HCT116 (cell line): ENCODE measurements around the gene F10. TPM values are rescaled to one million over a fixed set of nuclear protein-coding genes. Genes with fewer than 3 reads are reported as not detected.

ENCODE experiments used
- ATAC-seq: fragments of 200-7000 bp; cut with Tn5 transposase; 2 replicates; pipeline ENCODE4 v1.9.1; 2020; ENCODE audit warnings: mild to moderate bottlenecking, moderate library complexity
- BruUV-seq: library from RNA; stranded (reverse); fragments of 400-500 nt; replicated peaks from 2 replicates; lab custom pipeline; 2021; lab: Mats Ljungman, UMichigan
- CTCF ChIA-PET: fragments of 300-600 bp; sonication (Branson Sonifier 250); formaldehyde crosslinking; loops from one replicate; lab custom pipeline; 2021; ENCODE audit warnings: antibody characterized with exemption; lab: Charles Lee
- POLR2A ChIA-PET: fragments of 300-600, 350-600 bp; sonication (Branson Sonifier 250); formaldehyde crosslinking; loops from one replicate; lab custom pipeline; 2021; ENCODE audit warnings: antibody characterized with exemption; lab: Charles Lee
- RAD21 ChIA-PET, 2 experiments: fragments of 300-600 bp; sonication (Branson Sonifier 250); formaldehyde crosslinking; loops; one replicate each; lab custom pipeline; 2023; ENCODE audit warnings: low total read pairs in 2 of 2; ENCODE audit not compliant: uncharacterized antibody in 2 of 2, unreplicated experiment in 2 of 2, low non-redundant PET in 1 of 2; lab: Charles Lee
- DNase-seq: peaks from one replicate; pipeline ENCODE4 v3.0.0-alpha.2; 2010; ENCODE audit warnings: low read depth, low spot score
- H2AFZ ChIP-seq: fragments of 200-600 bp; shearing (Covaris generic), sonication (generic); 2 replicates; pipeline ENCODE4 v1.6.1; 2017; ENCODE audit warnings: low read depth, mixed run types, mixed read lengths, antibody characterized with exemption, low read length; ENCODE audit not compliant: poor library complexity, severe bottlenecking
- H3K27ac ChIP-seq: 2 replicates; pipeline ENCODE4 v1.5.1; 2012; ENCODE audit warnings: low read depth, low read length
- H3K27me3 ChIP-seq: fragments of 200-600 bp; sonication (generic); 2 replicates; pipeline ENCODE4 v1.6.1; 2016; ENCODE audit warnings: mixed run types, low read length, mixed read lengths; ENCODE audit not compliant: insufficient read depth
- H3K36me3 ChIP-seq, 2 experiments: fragments of 200-500 bp in 1 of 2; fragments of 200-600 bp in 1 of 2; sonication (Bioruptor generic) in 1 of 2; sonication (generic) in 1 of 2; 2 replicates each; pipeline versions ENCODE4 v1.5.1 to v1.6.1; 2014 to 2016; ENCODE audit warnings: low read length in 2 of 2, inconsistent platforms in 1 of 2, mixed read lengths in 1 of 2, mixed run types in 1 of 2; ENCODE audit not compliant: insufficient read depth in 2 of 2, control insufficient read depth in 1 of 2
- H3K4me1 ChIP-seq, 2 experiments: fragments of 200-600 bp in 1 of 2; sonication (generic) in 1 of 2; 2 replicates each; pipeline versions ENCODE4 v1.5.1 to v1.6.1; 2012 to 2017; ENCODE audit warnings: low read length in 2 of 2, inconsistent platforms in 1 of 2, mild to moderate bottlenecking in 1 of 2, mixed read lengths in 1 of 2, mixed run types in 1 of 2, moderate library complexity in 1 of 2; ENCODE audit not compliant: insufficient read depth in 2 of 2, control insufficient read depth in 1 of 2
- H3K4me2 ChIP-seq: fragments of 200-600 bp; sonication (generic); 2 replicates; pipeline ENCODE4 v1.6.1; 2017; ENCODE audit warnings: mixed run types, low read length, mixed read lengths
- H3K4me3 ChIP-seq, 2 experiments: fragments of 200-600 bp in 1 of 2; sonication (generic) in 1 of 2; replicated peaks in 1 of 2; 2 replicates each; pipeline ENCODE4 v1.5.1; 2011 to 2016; ENCODE audit warnings: low read length in 2 of 2, control low read depth in 1 of 2, low read depth in 1 of 2, mild to moderate bottlenecking in 1 of 2, mixed read lengths in 1 of 2, mixed run types in 1 of 2
- H3K79me2 ChIP-seq: fragments of 200-600 bp; sonication (generic); 2 replicates; pipeline ENCODE4 v1.6.1; 2017; ENCODE audit warnings: mild to moderate bottlenecking, mixed run types, low read length, moderate library complexity, mixed read lengths; ENCODE audit not compliant: insufficient read depth
- H3K9ac ChIP-seq: fragments of 200-600 bp; sonication (generic); 2 replicates; pipeline ENCODE4 v1.6.1; 2016; ENCODE audit warnings: low read length, mixed read lengths
- H3K9me2 ChIP-seq: fragments of 200-600 bp; sonication (generic), shearing (Covaris generic); 2 replicates; pipeline ENCODE4 v1.6.1; 2017; ENCODE audit warnings: mixed run types, mild to moderate bottlenecking, moderate library complexity; ENCODE audit not compliant: insufficient read depth
- H3K9me3 ChIP-seq, 2 experiments: fragments of 200-500 bp in 1 of 2; fragments of 200-600 bp in 1 of 2; sonication (Bioruptor generic) in 1 of 2; sonication (generic) in 1 of 2; 2 replicates each; pipeline ENCODE4 v1.6.1; 2014 to 2017; ENCODE audit warnings: low read length in 2 of 2, mixed read lengths in 2 of 2, inconsistent platforms in 1 of 2, low read depth in 1 of 2, mild to moderate bottlenecking in 1 of 2, mixed run types in 1 of 2, moderate library complexity in 1 of 2; ENCODE audit not compliant: control insufficient read depth in 1 of 2, insufficient read depth in 1 of 2
- H4K20me1 ChIP-seq: fragments of 200-600 bp; sonication (generic), shearing (Covaris generic); 2 replicates; pipeline ENCODE4 v1.6.1; 2017; ENCODE audit warnings: mixed run types, mild to moderate bottlenecking, moderate library complexity; ENCODE audit not compliant: insufficient read depth
- ATF3 ChIP-seq: IDR thresholded peaks from 2 replicates; pipeline ENCODE4 v1.6.1; 2012
- CBX3 ChIP-seq: IDR thresholded peaks from 2 replicates; pipeline ENCODE4 v1.6.1; 2012; ENCODE audit warnings: low read depth
- ELF1 ChIP-seq: IDR thresholded peaks from 2 replicates; pipeline ENCODE4 v1.6.1; 2012; ENCODE audit warnings: low read depth, borderline replicate concordance
- POLR2A ChIP-seq: IDR thresholded peaks from 2 replicates; pipeline ENCODE4 v1.7.0; 2011; ENCODE audit warnings: borderline replicate concordance; ENCODE audit not compliant: insufficient read depth, insufficient read length; ENCODE audit errors: extremely low read depth
- POLR2AphosphoS5 ChIP-seq: IDR thresholded peaks from 2 replicates; pipeline ENCODE4 v1.6.1; 2011; ENCODE audit warnings: mild to moderate bottlenecking, low read depth, low read length, moderate library complexity
- TCF7L2 ChIP-seq: IDR thresholded peaks from 2 replicates; pipeline ENCODE4 v1.7.0; 2011; ENCODE audit warnings: borderline replicate concordance, inconsistent platforms; ENCODE audit not compliant: insufficient read depth, insufficient read length; ENCODE audit errors: extremely low read depth
- YY1 ChIP-seq: IDR thresholded peaks from 2 replicates; pipeline ENCODE4 v1.6.1; 2011; ENCODE audit warnings: low read length, low read depth, moderate library complexity, mild to moderate bottlenecking; ENCODE audit not compliant: insufficient replicate concordance; ENCODE audit errors: extremely low read depth
- ZNF274 ChIP-seq: fragments of 200-500 bp; sonication (Bioruptor generic); IDR thresholded peaks from 2 replicates; pipeline ENCODE4 v1.6.1; 2014; ENCODE audit warnings: mild to moderate bottlenecking, low read depth, low read length, inconsistent platforms
- intact Hi-C: fragments of 100-400 bp; cut with micrococcal nuclease; formaldehyde crosslinking; loops from 2 replicates; pipeline ENCODE4 v1.10.0; 2022
- total RNA-seq: library from RNA; stranded (reverse); gene quantifications from one replicate; pipeline ENCODE4 v1.2.1, GENCODE V29; 2021; ENCODE audit not compliant: unreplicated experiment
- TF ChIP-seq, protein P1 (sequence below): IDR thresholded peaks from 2 replicates; pipeline ENCODE4 v1.6.1; 2012; ENCODE audit warnings: low read depth

F10 gene
- total RNA-seq, 1 experiment from 2014 or later, result 4.0 TPM

DNA sequence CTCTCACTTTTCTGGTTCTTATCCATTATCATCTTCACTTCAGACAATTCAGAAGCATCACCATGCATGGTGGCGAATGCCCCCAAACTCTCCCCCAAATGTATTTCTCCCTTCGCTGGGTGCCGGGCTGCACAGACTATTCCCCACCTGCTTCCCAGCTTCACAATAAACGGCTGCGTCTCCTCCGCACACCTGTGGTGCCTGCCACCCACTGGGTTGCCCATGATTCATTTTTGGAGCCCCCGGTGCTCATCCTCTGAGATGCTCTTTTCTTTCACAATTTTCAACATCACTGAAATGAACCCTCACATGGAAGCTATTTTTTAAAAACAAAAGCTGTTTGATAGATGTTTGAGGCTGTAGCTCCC lies 2.8 kb upstream of the F10 start:
- ChIA-PET RAD21 (no interaction called here), CTCF (no interaction called here), POLR2A (no interaction called here)
- intact Hi-C loops, result loop anchor here (5.0 kb wide), 1 partner anchor 83 kb away; no protein-coding TSS in a partner anchor
- no TSS peak for BruUV-seq
- 0 out of 2 replicates have a peak, but pooled peaks cover 4% of the 10 kb centered on the region for H3K27me3 ChIP-seq
- H3K9me3 ChIP-seq, result no peaks in the 10 kb centered on the region
- no peak overlapping the region for H3K4me3 ChIP-seq
- H4K20me1 ChIP-seq, result no peaks in the 10 kb centered on the region
- peaks cover 4 to 21% of the 10 kb centered on the region in 2 experiments; a peak in 3 of 4 replicates for H3K4me1 ChIP-seq
- no peak overlapping the region for H3K27ac ChIP-seq
- no peak overlapping the region for H2AFZ ChIP-seq
- ATAC-seq (no peak), DNase-seq (no peak)
- H3K9me2 ChIP-seq, result no peaks in the 10 kb centered on the region
- TF ChIP-seq CBX3, result no peak
- TF ChIP-seq ATF3, result no peak
- TF ChIP-seq ELF1, result no peak
- TF ChIP-seq TCF7L2, result no peak
- TF ChIP-seq POLR2A, result no peak
- no peak for TF ChIP-seq POLR2AphosphoS5
- TF ChIP-seq, protein P1, sequence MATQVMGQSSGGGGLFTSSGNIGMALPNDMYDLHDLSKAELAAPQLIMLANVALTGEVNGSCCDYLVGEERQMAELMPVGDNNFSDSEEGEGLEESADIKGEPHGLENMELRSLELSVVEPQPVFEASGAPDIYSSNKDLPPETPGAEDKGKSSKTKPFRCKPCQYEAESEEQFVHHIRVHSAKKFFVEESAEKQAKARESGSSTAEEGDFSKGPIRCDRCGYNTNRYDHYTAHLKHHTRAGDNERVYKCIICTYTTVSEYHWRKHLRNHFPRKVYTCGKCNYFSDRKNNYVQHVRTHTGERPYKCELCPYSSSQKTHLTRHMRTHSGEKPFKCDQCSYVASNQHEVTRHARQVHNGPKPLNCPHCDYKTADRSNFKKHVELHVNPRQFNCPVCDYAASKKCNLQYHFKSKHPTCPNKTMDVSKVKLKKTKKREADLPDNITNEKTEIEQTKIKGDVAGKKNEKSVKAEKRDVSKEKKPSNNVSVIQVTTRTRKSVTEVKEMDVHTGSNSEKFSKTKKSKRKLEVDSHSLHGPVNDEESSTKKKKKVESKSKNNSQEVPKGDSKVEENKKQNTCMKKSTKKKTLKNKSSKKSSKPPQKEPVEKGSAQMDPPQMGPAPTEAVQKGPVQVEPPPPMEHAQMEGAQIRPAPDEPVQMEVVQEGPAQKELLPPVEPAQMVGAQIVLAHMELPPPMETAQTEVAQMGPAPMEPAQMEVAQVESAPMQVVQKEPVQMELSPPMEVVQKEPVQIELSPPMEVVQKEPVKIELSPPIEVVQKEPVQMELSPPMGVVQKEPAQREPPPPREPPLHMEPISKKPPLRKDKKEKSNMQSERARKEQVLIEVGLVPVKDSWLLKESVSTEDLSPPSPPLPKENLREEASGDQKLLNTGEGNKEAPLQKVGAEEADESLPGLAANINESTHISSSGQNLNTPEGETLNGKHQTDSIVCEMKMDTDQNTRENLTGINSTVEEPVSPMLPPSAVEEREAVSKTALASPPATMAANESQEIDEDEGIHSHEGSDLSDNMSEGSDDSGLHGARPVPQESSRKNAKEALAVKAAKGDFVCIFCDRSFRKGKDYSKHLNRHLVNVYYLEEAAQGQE, result no peak
- TF ChIP-seq YY1, result no peak
- no peak for TF ChIP-seq ZNF274
- H3K36me3 ChIP-seq, result no peaks in the 10 kb centered on the region
- H3K9ac ChIP-seq, result no peak overlapping the region
- no peaks in the 10 kb centered on the region for H3K79me2 ChIP-seq
- H3K4me2 ChIP-seq, result no peak overlapping the region
